ENCODE measurements around the gene FRMD7. TPM values are rescaled to one million over a fixed set of nuclear protein-coding genes. Genes with fewer than 3 reads are reported as not detected.
A peak's percentile ranks its signal among the peaks of the same experiment; 100 is the strongest.

FRMD7 gene
- polyA plus RNA-seq, 1 donor from 2014 or later = 0.54 TPM

DNA sequence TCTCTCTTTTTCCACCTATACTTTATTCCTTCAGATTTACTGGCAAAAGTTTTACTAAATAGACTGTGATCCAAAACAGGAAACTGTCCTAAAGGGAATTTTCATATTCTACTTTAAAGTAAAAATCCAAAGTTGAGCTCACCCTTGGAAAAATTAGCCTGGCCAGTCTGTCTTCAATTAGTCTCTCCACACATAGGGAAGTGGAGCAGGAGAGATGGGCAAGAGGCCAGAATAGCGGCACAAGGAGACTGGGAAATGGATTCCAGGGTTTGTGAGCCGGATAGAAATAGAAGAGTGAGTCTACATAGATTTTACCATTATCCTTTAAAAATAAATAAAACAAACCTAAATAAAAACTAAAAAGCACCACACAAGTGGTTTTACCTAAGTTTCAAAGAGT lies 16.2 kb upstream of the FRMD7 start:
- H3K36me3 ChIP-seq (ENCODE audit: insufficient read depth, low read length) = no peaks in the 10 kb centered on the region
- no peaks in the 10 kb centered on the region for H3K27me3 ChIP-seq (ENCODE audit: insufficient read depth, low read depth, low read length)
- no peaks in the 10 kb centered on the region for H3K79me2 ChIP-seq (replicated peaks; ENCODE audit: insufficient read depth, low read length)
- H3K4me2 ChIP-seq (ENCODE audit: low read length) = no peak overlapping the region
- no peak for TF ChIP-seq EP300 (conservative IDR thresholded peaks at IDR 0.05; ENCODE audit: poor library complexity, severe bottlenecking)
- TF ChIP-seq RAD21 (conservative IDR thresholded peaks at IDR 0.05) = no peak
- no peak for TF ChIP-seq SMC3 (conservative IDR thresholded peaks at IDR 0.05; ENCODE audit: poor library complexity)
- TF ChIP-seq, protein P1, sequence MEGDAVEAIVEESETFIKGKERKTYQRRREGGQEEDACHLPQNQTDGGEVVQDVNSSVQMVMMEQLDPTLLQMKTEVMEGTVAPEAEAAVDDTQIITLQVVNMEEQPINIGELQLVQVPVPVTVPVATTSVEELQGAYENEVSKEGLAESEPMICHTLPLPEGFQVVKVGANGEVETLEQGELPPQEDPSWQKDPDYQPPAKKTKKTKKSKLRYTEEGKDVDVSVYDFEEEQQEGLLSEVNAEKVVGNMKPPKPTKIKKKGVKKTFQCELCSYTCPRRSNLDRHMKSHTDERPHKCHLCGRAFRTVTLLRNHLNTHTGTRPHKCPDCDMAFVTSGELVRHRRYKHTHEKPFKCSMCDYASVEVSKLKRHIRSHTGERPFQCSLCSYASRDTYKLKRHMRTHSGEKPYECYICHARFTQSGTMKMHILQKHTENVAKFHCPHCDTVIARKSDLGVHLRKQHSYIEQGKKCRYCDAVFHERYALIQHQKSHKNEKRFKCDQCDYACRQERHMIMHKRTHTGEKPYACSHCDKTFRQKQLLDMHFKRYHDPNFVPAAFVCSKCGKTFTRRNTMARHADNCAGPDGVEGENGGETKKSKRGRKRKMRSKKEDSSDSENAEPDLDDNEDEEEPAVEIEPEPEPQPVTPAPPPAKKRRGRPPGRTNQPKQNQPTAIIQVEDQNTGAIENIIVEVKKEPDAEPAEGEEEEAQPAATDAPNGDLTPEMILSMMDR (IDR thresholded peaks at IDR 0.05; ENCODE audit: poor library complexity, severe bottlenecking) = no peak
- no peak for TF ChIP-seq MXI1 (conservative IDR thresholded peaks at IDR 0.05; ENCODE audit: poor library complexity, severe bottlenecking)
- TF ChIP-seq, protein P2, sequence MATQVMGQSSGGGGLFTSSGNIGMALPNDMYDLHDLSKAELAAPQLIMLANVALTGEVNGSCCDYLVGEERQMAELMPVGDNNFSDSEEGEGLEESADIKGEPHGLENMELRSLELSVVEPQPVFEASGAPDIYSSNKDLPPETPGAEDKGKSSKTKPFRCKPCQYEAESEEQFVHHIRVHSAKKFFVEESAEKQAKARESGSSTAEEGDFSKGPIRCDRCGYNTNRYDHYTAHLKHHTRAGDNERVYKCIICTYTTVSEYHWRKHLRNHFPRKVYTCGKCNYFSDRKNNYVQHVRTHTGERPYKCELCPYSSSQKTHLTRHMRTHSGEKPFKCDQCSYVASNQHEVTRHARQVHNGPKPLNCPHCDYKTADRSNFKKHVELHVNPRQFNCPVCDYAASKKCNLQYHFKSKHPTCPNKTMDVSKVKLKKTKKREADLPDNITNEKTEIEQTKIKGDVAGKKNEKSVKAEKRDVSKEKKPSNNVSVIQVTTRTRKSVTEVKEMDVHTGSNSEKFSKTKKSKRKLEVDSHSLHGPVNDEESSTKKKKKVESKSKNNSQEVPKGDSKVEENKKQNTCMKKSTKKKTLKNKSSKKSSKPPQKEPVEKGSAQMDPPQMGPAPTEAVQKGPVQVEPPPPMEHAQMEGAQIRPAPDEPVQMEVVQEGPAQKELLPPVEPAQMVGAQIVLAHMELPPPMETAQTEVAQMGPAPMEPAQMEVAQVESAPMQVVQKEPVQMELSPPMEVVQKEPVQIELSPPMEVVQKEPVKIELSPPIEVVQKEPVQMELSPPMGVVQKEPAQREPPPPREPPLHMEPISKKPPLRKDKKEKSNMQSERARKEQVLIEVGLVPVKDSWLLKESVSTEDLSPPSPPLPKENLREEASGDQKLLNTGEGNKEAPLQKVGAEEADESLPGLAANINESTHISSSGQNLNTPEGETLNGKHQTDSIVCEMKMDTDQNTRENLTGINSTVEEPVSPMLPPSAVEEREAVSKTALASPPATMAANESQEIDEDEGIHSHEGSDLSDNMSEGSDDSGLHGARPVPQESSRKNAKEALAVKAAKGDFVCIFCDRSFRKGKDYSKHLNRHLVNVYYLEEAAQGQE (IDR thresholded peaks at IDR 0.05; ENCODE audit: borderline replicate concordance) = no peak
- TF ChIP-seq POLR2AphosphoS5 (IDR thresholded peaks at IDR 0.05) = no peak
- no peak for TF ChIP-seq TAF1 (IDR thresholded peaks at IDR 0.05; ENCODE audit: low read depth)
- no peak for TF ChIP-seq EZH2 (IDR thresholded peaks at IDR 0.05; ENCODE audit: borderline replicate concordance, insufficient read depth, low read length, poor library complexity, severe bottlenecking)
- H3K9me2 ChIP-seq (ENCODE audit: insufficient read depth, low read length) = no peaks in the 10 kb centered on the region
- no peaks in the 10 kb centered on the region for H3K9me3 ChIP-seq (ENCODE audit: low read length)
- no peak overlapping the region for H3K9ac ChIP-seq (ENCODE audit: low read length)
- H3K27ac ChIP-seq (ENCODE audit: low read length) = no peak overlapping the region
- no peaks in the 10 kb centered on the region for H4K20me1 ChIP-seq (ENCODE audit: insufficient read depth)
- no peak overlapping the region for H2AFZ ChIP-seq (ENCODE audit: low read depth, low read length)
- no peak overlapping the region for H3K4me3 ChIP-seq (ENCODE audit: low read length)
- H3F3A ChIP-seq (ENCODE audit: insufficient read depth, low read length, poor library complexity, severe bottlenecking) = no peaks in the 10 kb centered on the region

- Histone ChIP-seq H3K4me2 (ENCODE audit: low read length) (no peak overlapping the region), H3K27ac (ENCODE audit: low read length) (no peak overlapping the region), H3K79me2 (replicated peaks; ENCODE audit: insufficient read depth, low read length) (no peaks in the 10 kb centered on the region), H2AFZ (ENCODE audit: low read depth, low read length) (no peak overlapping the region), H4K20me1 (ENCODE audit: insufficient read depth) (no peaks in the 10 kb centered on the region), H3F3A (ENCODE audit: insufficient read depth, low read length, poor library complexity, severe bottlenecking) (no peaks in the 10 kb centered on the region), H3K9me3 (ENCODE audit: low read length) (no peaks in the 10 kb centered on the region), H3K9ac (ENCODE audit: low read length) (no peak overlapping the region), H3K4me3 (ENCODE audit: low read length) (no peak overlapping the region), H3K36me3 (ENCODE audit: insufficient read depth, low read length) (no peaks in the 10 kb centered on the region), H3K9me2 (ENCODE audit: insufficient read depth, low read length) (no peaks in the 10 kb centered on the region), H3K27me3 (ENCODE audit: insufficient read depth, low read depth, low read length) (no peaks in the 10 kb centered on the region)
- TF ChIP-seq EZH2 (IDR thresholded peaks at IDR 0.05; ENCODE audit: borderline replicate concordance, insufficient read depth, low read length, poor library complexity, severe bottlenecking) = no peak
- peak; percentile 17 for TF ChIP-seq POLR2AphosphoS5 (IDR thresholded peaks at IDR 0.05)
- TF ChIP-seq, protein P2 (IDR thresholded peaks at IDR 0.05; ENCODE audit: borderline replicate concordance) = no peak
- no peak for TF ChIP-seq MXI1 (conservative IDR thresholded peaks at IDR 0.05; ENCODE audit: poor library complexity, severe bottlenecking)
- TF ChIP-seq EP300 (conservative IDR thresholded peaks at IDR 0.05; ENCODE audit: poor library complexity, severe bottlenecking) = no peak
Observed at GRCh38 chrX:132125906-132126305, 1.9 kb downstream of the FRMD7 start.
